Thyroid gland (tissue), 4 donors: Measurements from ENCODE around the gene AJAP1. TPM values are rescaled to one million over a fixed set of nuclear protein-coding genes. Genes with fewer than 3 reads are reported as not detected.

Experiments used
- DNase-seq, 2 donors: peaks; one replicate each; pipeline ENCODE4 v3.0.0-alpha.2; 2019
- H3K27ac ChIP-seq, 3 donors: fragments of 200-600 bp; sonication (generic); 1 replicate in 2 of 3; 2 replicates in 1 of 3; pipeline ENCODE4 v1.5.1; 2016 to 2019; ENCODE audit warnings: mild to moderate bottlenecking in 1 of 3, moderate library complexity in 1 of 3
- H3K27me3 ChIP-seq: fragments of 200-600 bp; sonication (generic); one replicate; pipeline ENCODE4 v1.5.1; 2019
- H3K36me3 ChIP-seq, 2 donors: fragments of 200-600 bp; sonication (generic); one replicate each; pipeline ENCODE4 v1.5.1; 2016 to 2019
- H3K4me1 ChIP-seq, 2 donors: fragments of 200-600 bp; sonication (generic); one replicate each; pipeline ENCODE4 v1.5.1; 2017 to 2019
- H3K4me3 ChIP-seq, 3 donors: fragments of 200-600 bp; sonication (generic); replicated peaks in 1 of 3; 1 replicate in 2 of 3; 2 replicates in 1 of 3; pipeline ENCODE4 v1.5.1; 2016; ENCODE audit warnings: mild to moderate bottlenecking in 1 of 3
- H3K9me3 ChIP-seq: fragments of 200-600 bp; sonication (generic); one replicate; pipeline ENCODE4 v1.5.1; 2017
- CTCF ChIP-seq, 6 experiments: fragments of 200-600 bp in 3 of 6; fragments of 450-650 bp in 3 of 6; sonication (generic) in 3 of 6; IDR thresholded peaks; one replicate each; pipeline ENCODE4 v1.5.1; 2016 to 2019; ENCODE audit warnings: antibody characterized with exemption in 6 of 6, mild to moderate bottlenecking in 2 of 6, inconsistent platforms in 1 of 6, moderate library complexity in 1 of 6
- POLR2A ChIP-seq, 2 donors: fragments of 450-650 bp; IDR thresholded peaks; one replicate each; pipeline ENCODE4 v1.6.1; 2017; ENCODE audit warnings: antibody characterized with exemption in 2 of 2, mild to moderate bottlenecking in 2 of 2, moderate library complexity in 1 of 2
- WGBS, 2 donors: methylation state at CpG; one replicate each; pipeline ENCODE4 v1.1.5; 2017; 5-methylcytosine and 5-hydroxymethylcytosine counted together
- intact Hi-C: fragments of 100-400 bp; cut with DNase I; formaldehyde crosslinking; loops from one replicate; pipeline ENCODE4 v1.15.1; 2023
- total RNA-seq, 4 donors: library from RNA; depleted of rRNA; stranded (reverse); fragments of >200 nt; gene quantifications; one replicate each; pipeline ENCODE4 v1.2.3, GENCODE V29; 2016

Gene AJAP1
- total RNA-seq, 4 donors from 2014 or later = 0.22 to 1.6 (median 0.81) TPM

- no peak for DNase-seq
- no peak overlapping the region for H3K27ac ChIP-seq
- intact Hi-C loops = no loop called here
- H3K9me3 ChIP-seq = no peaks in the 10 kb centered on the region
- TF ChIP-seq POLR2A (IDR thresholded peaks at IDR 0.05) (no peak), CTCF (IDR thresholded peaks at IDR 0.05) (no peak)
- H3K4me1 ChIP-seq = peaks cover 0 to 13% of the 10 kb centered on the region in 2 donors
- 90 to 92% methylated on average over 11 of the region's 11 CpGs for WGBS, 2 donors
- H3K36me3 ChIP-seq = no peaks in the 10 kb centered on the region
- H3K27me3 ChIP-seq = no peaks in the 10 kb centered on the region
- H3K4me3 ChIP-seq = no peak overlapping the region
These were observed 95.0 kb downstream of the AJAP1 start for GRCh38 chr1:4749406-4749805.

GRCh38 chr1:4750177-4750576 is 95.8 kb downstream of the AJAP1 start:
- no peak for DNase-seq
- H3K27ac ChIP-seq = no peak overlapping the region
- peaks cover 0 to 6% of the 10 kb centered on the region in 2 donors for H3K4me1 ChIP-seq
- 62 to 83% methylated on average over 2 to 3 of the region's 3 CpGs for WGBS, 2 donors
- TF ChIP-seq CTCF (IDR thresholded peaks at IDR 0.05) = no peak
- no peak for TF ChIP-seq POLR2A (IDR thresholded peaks at IDR 0.05)
- no peaks in the 10 kb centered on the region for H3K36me3 ChIP-seq
- H3K4me3 ChIP-seq = no peak overlapping the region
- intact Hi-C loops = no loop called here
- H3K27me3 ChIP-seq = no peaks in the 10 kb centered on the region
- H3K9me3 ChIP-seq = no peaks in the 10 kb centered on the region

- H3K27me3 ChIP-seq = no peaks in the 10 kb centered on the region
- H3K4me1 ChIP-seq = no peaks in the 10 kb centered on the region
- H3K4me3 ChIP-seq = no peak overlapping the region
- no peak for DNase-seq
- intact Hi-C loops = no loop called here
- no peaks in the 10 kb centered on the region for H3K9me3 ChIP-seq
- H3K36me3 ChIP-seq = no peaks in the 10 kb centered on the region
- WGBS, 2 donors = 62 to 76% methylated on average over 4 of the region's 4 CpGs
- no peak for TF ChIP-seq CTCF (IDR thresholded peaks at IDR 0.05)
- no peak for TF ChIP-seq POLR2A (IDR thresholded peaks at IDR 0.05)
- H3K27ac ChIP-seq = no peak overlapping the region
These were observed 97.7 kb downstream of the AJAP1 start for GRCh38 chr1:4752059-4752458.

GRCh38 chr1:4754816-4755215 is 100.4 kb downstream of the AJAP1 start:
- H3K4me3 ChIP-seq = no peak overlapping the region
- no peaks in the 10 kb centered on the region for H3K36me3 ChIP-seq

More at GRCh38 chr1:4754816-4755215, 100.4 kb downstream of the AJAP1 start:
- no peaks in the 10 kb centered on the region for H3K27me3 ChIP-seq
- TF ChIP-seq CTCF (IDR thresholded peaks at IDR 0.05) = no peak
- TF ChIP-seq POLR2A (IDR thresholded peaks at IDR 0.05) = no peak
- no peaks in the 10 kb centered on the region for H3K9me3 ChIP-seq
- intact Hi-C loops = no loop called here
- H3K4me1 ChIP-seq = no peaks in the 10 kb centered on the region
- DNase-seq = no peak
- H3K27ac ChIP-seq = no peak overlapping the region
- 67 to 68% methylated on average over 2 of the region's 2 CpGs for WGBS, 2 donors
